Body of pancreas (tissue), 4 donors: ENCODE data around the gene MEIOSIN. TPM values are rescaled to one million over a fixed set of nuclear protein-coding genes. Genes with fewer than 3 reads are reported as not detected.

Experiments used
- ATAC-seq: fragments of 150-250 bp; one replicate; pipeline ENCODE4 v1.9.1; 2016
- DNase-seq, 4 donors: peaks; one replicate each; pipeline ENCODE4 v3.0.0-alpha.2; 2019
- H3K27ac ChIP-seq, 4 donors: fragments of 200-600 bp; sonication (generic); 1 replicate in 3 of 4; 2 replicates in 1 of 4; pipeline versions ENCODE4 v1.5.1 to v1.6.1; 2016 to 2019; ENCODE audit warnings: mild to moderate bottlenecking in 1 of 4, mixed read lengths in 1 of 4, moderate library complexity in 1 of 4
- H3K27me3 ChIP-seq, 2 donors: fragments of 200-600 bp; sonication (generic); one replicate each; pipeline ENCODE4 v1.6.0; 2016; ENCODE audit warnings: mild to moderate bottlenecking in 1 of 2
- H3K36me3 ChIP-seq, 2 donors: fragments of 200-600 bp; sonication (generic); replicated peaks in 1 of 2; 2 replicates each; pipeline ENCODE4 v1.5.1; 2016; ENCODE audit warnings: low read depth in 2 of 2; ENCODE audit not compliant: insufficient read depth in 1 of 2
- H3K4me1 ChIP-seq: fragments of 200-600 bp; sonication (generic); one replicate; pipeline ENCODE4 v1.6.0; 2016
- H3K4me3 ChIP-seq, 2 donors: fragments of 200-600 bp; sonication (generic); 1 replicate in 1 of 2; 2 replicates in 1 of 2; pipeline ENCODE4 v1.5.1; 2016 to 2019
- H3K9me3 ChIP-seq, 3 donors: fragments of 200-600 bp; sonication (generic); 1 replicate in 2 of 3; 2 replicates in 1 of 3; pipeline ENCODE4 v1.5.1; 2016
- CTCF ChIP-seq, 7 experiments: fragments of 450-650 bp in 4 of 7; fragments of 200-600 bp in 3 of 7; sonication (generic) in 3 of 7; IDR thresholded peaks; one replicate each; pipeline ENCODE4 v1.5.1; 2016 to 2019; ENCODE audit warnings: antibody characterized with exemption in 7 of 7
- POLR2A ChIP-seq, 3 donors: fragments of 450-650 bp; IDR thresholded peaks; one replicate each; pipeline ENCODE4 v1.6.1; 2016; ENCODE audit warnings: antibody characterized with exemption in 3 of 3, mild to moderate bottlenecking in 2 of 3
- WGBS, 2 donors: methylation state at CpG; one replicate each; pipeline ENCODE4 v1.1.5; 2017; 5-methylcytosine and 5-hydroxymethylcytosine counted together
- intact Hi-C: fragments of 100-400 bp; cut with DNase I; formaldehyde crosslinking; loops from one replicate; pipeline ENCODE4 v1.15.1; 2023
- total RNA-seq, 2 donors: library from RNA; depleted of rRNA; stranded (reverse); fragments of >200 nt; gene quantifications; one replicate each; pipeline ENCODE4 v1.1.0, GENCODE V29; 2016

The MEIOSIN gene
- total RNA-seq, 2 donors from 2014 or later: not detected

- ATAC-seq (no peak), DNase-seq (no peak)
- H3K9me3 ChIP-seq: no peaks in the 10 kb centered on the region
- no peaks in the 10 kb centered on the region for H3K27me3 ChIP-seq
- intact Hi-C loops: no loop called here
- WGBS, 2 donors: 78% methylated on average over 10 of the region's 10 CpGs
- H3K36me3 ChIP-seq: no peaks in the 10 kb centered on the region
- no peak for TF ChIP-seq CTCF (IDR thresholded peaks at IDR 0.05)
- TF ChIP-seq POLR2A (IDR thresholded peaks at IDR 0.05): no peak
- no peak overlapping the region for H3K4me3 ChIP-seq
- H3K4me1 ChIP-seq: no peaks in the 10 kb centered on the region
- H3K27ac ChIP-seq: no peak overlapping the region
Measured at GRCh38 chr19:45739498-45740439, 6.5 kb downstream of the MEIOSIN start.

- intact Hi-C loops: no loop called here
- WGBS, 2 donors: 70 to 71% methylated on average over 4 of the region's 4 CpGs
- H3K27ac ChIP-seq: no peak overlapping the region
Measured at GRCh38 chr19:45742969-45743368, 9.7 kb downstream of the MEIOSIN start.

GRCh38 chr19:45745606-45746005 lies 12.4 kb downstream of the MEIOSIN start:
- ATAC-seq (no peak), DNase-seq (no peak)
- Histone ChIP-seq H3K9me3 (no peaks in the 10 kb centered on the region), H3K4me1 (no peaks in the 10 kb centered on the region), H3K27ac (no peak overlapping the region), H3K4me3 (no peak overlapping the region), H3K36me3 (no peaks in the 10 kb centered on the region), H3K27me3 (no peaks in the 10 kb centered on the region)
- TF ChIP-seq CTCF (IDR thresholded peaks at IDR 0.05): no peak
- TF ChIP-seq POLR2A (IDR thresholded peaks at IDR 0.05): no peak
- intact Hi-C loops: no loop called here
- WGBS, 2 donors: 83 to 94% methylated on average over 6 of the region's 6 CpGs

More at GRCh38 chr19:45742969-45743368, 9.7 kb downstream of the MEIOSIN start:
- no peaks in the 10 kb centered on the region for H3K36me3 ChIP-seq
- DNase-seq (no peak), ATAC-seq (no peak)
- no peak overlapping the region for H3K4me3 ChIP-seq
- TF ChIP-seq CTCF (IDR thresholded peaks at IDR 0.05) (no peak), POLR2A (IDR thresholded peaks at IDR 0.05) (no peak)
- H3K9me3 ChIP-seq: no peaks in the 10 kb centered on the region
- no peaks in the 10 kb centered on the region for H3K27me3 ChIP-seq
- no peaks in the 10 kb centered on the region for H3K4me1 ChIP-seq

- H3K27ac ChIP-seq: no peak overlapping the region
- 67 to 73% methylated on average over 5 of the region's 5 CpGs for WGBS, 2 donors
- intact Hi-C loops: no loop called here
- H3K36me3 ChIP-seq: no peaks in the 10 kb centered on the region
- no peaks in the 10 kb centered on the region for H3K27me3 ChIP-seq
- H3K9me3 ChIP-seq: no peaks in the 10 kb centered on the region
- TF ChIP-seq POLR2A (IDR thresholded peaks at IDR 0.05) (no peak), CTCF (IDR thresholded peaks at IDR 0.05) (no peak)
- DNase-seq: no peak
- no peak overlapping the region for H3K4me3 ChIP-seq
- H3K4me1 ChIP-seq: no peaks in the 10 kb centered on the region
- no peak for ATAC-seq
Measured at GRCh38 chr19:45746866-45747265, 13.6 kb downstream of the MEIOSIN start.
